ENCODE results near the gene ACTR6.
"Not testable (repeated sequence)": the region's sequence is repeated elsewhere in the genome, so short reads cannot be mapped to it uniquely, and the experiment has no call there.

The ACTR6 gene

DNA sequence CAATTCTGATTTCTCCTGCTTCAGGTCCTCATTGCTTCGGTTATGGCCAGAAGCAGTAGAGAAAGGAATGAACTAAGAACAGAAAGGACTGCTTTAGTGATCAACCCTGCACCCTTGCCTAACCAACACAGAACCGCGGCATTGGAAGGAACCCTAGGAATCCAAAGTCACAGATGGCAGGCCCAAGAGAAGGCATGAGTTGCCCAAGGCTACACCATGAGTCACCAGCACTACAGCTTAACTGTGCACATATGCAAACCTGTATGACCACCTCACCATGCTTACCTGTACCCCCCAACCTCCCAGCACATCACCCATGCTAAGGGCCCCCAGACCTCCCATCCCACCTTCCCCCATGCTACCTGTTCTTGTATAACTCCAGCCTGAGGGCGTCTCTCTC lies 32.1 kb upstream of the ACTR6 start:
- POLR2A ChIA-PET (ENCODE audit: low non-redundant PET): no interaction called here
- CTCF ChIA-PET: no interaction called here
- DNase-seq (ENCODE audit: low spot score): peak; percentile 14
- TF ChIP-seq, protein P1, sequence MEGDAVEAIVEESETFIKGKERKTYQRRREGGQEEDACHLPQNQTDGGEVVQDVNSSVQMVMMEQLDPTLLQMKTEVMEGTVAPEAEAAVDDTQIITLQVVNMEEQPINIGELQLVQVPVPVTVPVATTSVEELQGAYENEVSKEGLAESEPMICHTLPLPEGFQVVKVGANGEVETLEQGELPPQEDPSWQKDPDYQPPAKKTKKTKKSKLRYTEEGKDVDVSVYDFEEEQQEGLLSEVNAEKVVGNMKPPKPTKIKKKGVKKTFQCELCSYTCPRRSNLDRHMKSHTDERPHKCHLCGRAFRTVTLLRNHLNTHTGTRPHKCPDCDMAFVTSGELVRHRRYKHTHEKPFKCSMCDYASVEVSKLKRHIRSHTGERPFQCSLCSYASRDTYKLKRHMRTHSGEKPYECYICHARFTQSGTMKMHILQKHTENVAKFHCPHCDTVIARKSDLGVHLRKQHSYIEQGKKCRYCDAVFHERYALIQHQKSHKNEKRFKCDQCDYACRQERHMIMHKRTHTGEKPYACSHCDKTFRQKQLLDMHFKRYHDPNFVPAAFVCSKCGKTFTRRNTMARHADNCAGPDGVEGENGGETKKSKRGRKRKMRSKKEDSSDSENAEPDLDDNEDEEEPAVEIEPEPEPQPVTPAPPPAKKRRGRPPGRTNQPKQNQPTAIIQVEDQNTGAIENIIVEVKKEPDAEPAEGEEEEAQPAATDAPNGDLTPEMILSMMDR (conservative IDR thresholded peaks at IDR 0.05; ENCODE audit: low read depth): no peak
- no peak overlapping the region for H3K27ac ChIP-seq

DNA sequence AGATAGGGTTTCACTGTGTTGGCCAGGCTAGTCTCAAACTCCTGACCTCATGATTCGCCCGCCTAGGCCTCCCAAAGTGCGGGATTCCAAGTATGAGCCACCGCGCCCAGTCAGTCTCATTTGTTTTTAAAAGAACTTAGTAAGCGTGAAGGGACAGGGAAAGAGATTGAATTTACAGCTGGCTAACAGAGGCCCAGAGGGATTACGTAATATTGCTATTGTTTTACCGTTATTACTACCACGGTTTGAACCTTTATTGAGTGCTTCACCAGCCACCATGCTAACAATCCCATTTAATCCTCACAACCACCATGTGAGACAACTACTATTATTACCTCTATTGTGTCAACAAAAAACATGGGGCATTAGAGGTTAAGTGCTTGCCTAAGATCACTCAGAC lies 31.3 kb upstream of the ACTR6 start:
- CTCF ChIA-PET: no interaction called here
- DNase-seq (ENCODE audit: low spot score): no peak
- TF ChIP-seq, protein P1 (conservative IDR thresholded peaks at IDR 0.05; ENCODE audit: low read depth): no peak
- POLR2A ChIA-PET (ENCODE audit: low non-redundant PET): no interaction called here
- no peak overlapping the region for H3K27ac ChIP-seq

DNA sequence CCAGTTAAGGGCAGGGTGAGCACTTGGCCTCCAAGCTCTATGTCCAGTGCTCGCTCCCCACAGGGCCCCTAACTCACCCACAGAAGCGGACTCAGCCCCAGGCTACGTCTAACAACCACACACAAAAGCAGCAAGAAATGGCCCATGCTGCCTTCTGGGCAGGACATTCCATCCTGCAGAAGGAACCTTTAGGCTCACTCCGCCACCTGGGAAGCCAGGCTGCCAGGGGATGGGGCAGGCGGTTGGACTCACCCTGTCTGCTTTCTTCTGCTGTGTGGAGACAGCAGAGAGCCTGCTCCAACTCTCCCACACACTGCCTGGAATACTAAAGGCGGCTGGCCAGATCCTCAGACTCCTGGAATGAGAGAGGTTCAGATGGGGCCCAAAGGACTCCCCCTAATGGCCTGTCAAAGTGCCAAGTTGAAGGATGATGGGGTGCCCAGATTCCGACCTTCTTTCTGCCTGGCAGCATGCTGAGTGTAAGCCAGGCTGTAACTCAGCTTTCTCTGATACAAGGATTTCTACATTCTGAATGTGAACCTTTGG lies 30.2 kb upstream of the ACTR6 start:
- POLR2A ChIA-PET (ENCODE audit: low non-redundant PET): no interaction called here

DNA sequence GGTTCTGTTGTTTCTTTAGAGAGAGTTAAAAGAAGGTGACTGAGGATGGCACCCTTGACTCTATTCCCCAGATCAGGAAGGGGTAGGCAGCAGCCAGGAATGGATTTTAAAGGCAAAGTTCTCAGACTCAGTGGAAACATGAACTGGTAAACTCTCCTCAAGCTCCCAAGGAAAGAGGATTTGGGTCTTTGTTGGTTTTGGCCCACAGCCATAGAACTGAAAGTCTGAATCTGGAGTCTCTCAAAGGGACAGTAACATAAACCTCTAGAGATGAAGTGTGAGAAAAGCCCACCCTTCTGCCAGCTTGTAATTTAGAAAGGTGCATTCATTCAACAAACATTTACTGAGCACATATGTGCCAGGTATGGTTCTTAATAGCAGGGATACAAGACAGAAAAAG lies 29.4 kb upstream of the ACTR6 start:
- TF ChIP-seq, protein P1 (conservative IDR thresholded peaks at IDR 0.05; ENCODE audit: low read depth): no peak
- POLR2A ChIA-PET (ENCODE audit: low non-redundant PET): no interaction called here

More for the DNA sequence above, 30.2 kb upstream of the ACTR6 start:
- DNase-seq (ENCODE audit: low spot score): no peak
- H3K27ac ChIP-seq: no peak overlapping the region
- TF ChIP-seq, protein P1 (conservative IDR thresholded peaks at IDR 0.05; ENCODE audit: low read depth): no peak
- CTCF ChIA-PET: no interaction called here

DNA sequence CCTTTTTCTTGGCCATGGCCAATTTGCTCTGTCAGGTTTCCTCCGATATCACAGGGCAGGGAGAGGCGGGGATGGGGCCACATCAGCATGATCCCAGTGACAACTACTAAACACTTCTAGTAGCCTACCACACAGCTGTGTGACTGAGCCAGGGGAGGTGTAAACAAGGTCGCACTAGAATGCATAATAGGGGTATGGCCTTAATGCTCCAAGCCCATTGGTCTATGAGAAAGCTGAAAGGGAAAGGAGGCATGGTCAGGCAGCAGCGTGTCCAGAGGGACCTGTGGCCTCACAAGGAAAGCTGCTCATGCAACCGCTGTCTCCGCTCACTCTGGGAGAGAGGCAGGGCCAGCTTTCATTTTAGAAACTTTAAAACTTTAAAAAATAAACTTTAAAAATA lies 27.5 kb upstream of the ACTR6 start:
- no peak for DNase-seq (ENCODE audit: low spot score)
- no peak overlapping the region for H3K27ac ChIP-seq
- TF ChIP-seq, protein P1 (conservative IDR thresholded peaks at IDR 0.05; ENCODE audit: low read depth): no peak
- ChIA-PET POLR2A (ENCODE audit: low non-redundant PET) (no interaction called here), CTCF (interaction anchor here (1.7 kb wide), 1 partner anchor 18 kb away, joined by 10 read pairs; no protein-coding TSS in a partner anchor)

More for the DNA sequence above, 29.4 kb upstream of the ACTR6 start:
- no peak for DNase-seq (ENCODE audit: low spot score)
- CTCF ChIA-PET: no interaction called here
- H3K27ac ChIP-seq: no peak overlapping the region

DNA sequence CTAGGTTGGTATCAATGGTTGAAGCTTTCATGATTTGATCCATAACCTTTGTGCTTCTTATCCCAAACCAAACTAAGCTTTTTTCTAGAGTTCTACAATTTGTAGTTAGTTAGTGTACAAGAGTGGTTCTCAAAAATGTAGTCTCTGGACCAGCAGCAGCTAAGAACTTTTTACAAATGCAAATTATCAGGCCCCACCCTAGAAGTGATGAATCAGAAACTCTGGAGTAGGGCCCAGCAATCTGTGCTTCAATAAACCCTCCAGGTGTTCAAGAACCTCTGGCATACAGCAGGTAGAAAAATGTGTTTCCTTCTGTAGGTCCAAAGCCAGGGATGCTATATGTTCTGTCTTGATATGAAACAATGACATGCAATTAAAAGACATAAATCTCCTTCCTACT lies 26.1 kb upstream of the ACTR6 start:
- ChIA-PET CTCF (interaction anchor here (1.7 kb wide), 1 partner anchor 19 kb away, joined by 10 read pairs; no protein-coding TSS in a partner anchor), POLR2A (ENCODE audit: low non-redundant PET) (no interaction called here)
- TF ChIP-seq, protein P1 (conservative IDR thresholded peaks at IDR 0.05; ENCODE audit: low read depth): no peak
- H3K27ac ChIP-seq: no peak overlapping the region
- no peak for DNase-seq (ENCODE audit: low spot score)

DNA sequence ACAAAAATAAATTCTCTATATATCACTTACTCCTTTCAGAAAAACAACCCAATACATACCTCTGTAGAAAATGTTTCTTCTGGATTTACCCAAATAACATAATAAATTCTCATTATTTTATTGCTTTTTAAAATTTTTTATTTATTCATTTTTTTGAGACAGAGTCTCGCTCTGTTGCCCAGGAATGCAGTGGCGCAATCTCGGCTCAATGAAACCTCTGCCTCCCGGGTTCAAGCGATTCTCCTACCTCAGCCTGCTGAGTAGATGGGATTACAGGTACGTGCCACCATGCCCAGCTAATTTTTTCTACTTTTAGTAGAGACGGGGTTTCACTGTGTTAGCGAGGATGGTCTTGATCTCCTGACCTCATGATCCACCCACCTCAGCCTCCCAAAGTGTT lies 24.1 kb upstream of the ACTR6 start:
- POLR2A ChIA-PET (ENCODE audit: low non-redundant PET); DNase-seq (ENCODE audit: low spot score); H3K27ac ChIP-seq; CTCF ChIA-PET: not testable (repeated sequence)

All from RWPE1 (cell line).